ENCODE measurements around the gene SIRT4.

Gene SIRT4

GRCh38 chr12:120265473-120266179, 36.5 kb upstream of the SIRT4 start, which contains the start of gene PXN:
PXN (minus strand) TSS chr12:120265730; CDS start chr12:120265629, 101 bp downstream.
- H3K4me3 ChIP-seq (ENCODE audit: low read depth, low read length) = peak within 1 kb of the TSS; percentile 88
- peak; percentile 84 for DNase-seq (ENCODE audit: low read depth)
- TF ChIP-seq CTCF (conservative IDR thresholded peaks at IDR 0.05; ENCODE audit: low read depth, low read length) = peak; percentile 59

- TF ChIP-seq CTCF (conservative IDR thresholded peaks at IDR 0.05; ENCODE audit: low read depth, low read length) = no peak
- no peak for DNase-seq (ENCODE audit: low read depth)
- no peak overlapping the region for H3K4me3 ChIP-seq (ENCODE audit: low read depth, low read length)
Observed at GRCh38 chr12:120266180-120266870, 35.8 kb upstream of the SIRT4 start.

- H3K4me3 ChIP-seq (ENCODE audit: low read depth, low read length) = no peak overlapping the region
- no peak for DNase-seq (ENCODE audit: low read depth)
- no peak for TF ChIP-seq CTCF (conservative IDR thresholded peaks at IDR 0.05; ENCODE audit: low read depth, low read length)
Observed at GRCh38 chr12:120267736-120268135, 34.4 kb upstream of the SIRT4 start.

DNA sequence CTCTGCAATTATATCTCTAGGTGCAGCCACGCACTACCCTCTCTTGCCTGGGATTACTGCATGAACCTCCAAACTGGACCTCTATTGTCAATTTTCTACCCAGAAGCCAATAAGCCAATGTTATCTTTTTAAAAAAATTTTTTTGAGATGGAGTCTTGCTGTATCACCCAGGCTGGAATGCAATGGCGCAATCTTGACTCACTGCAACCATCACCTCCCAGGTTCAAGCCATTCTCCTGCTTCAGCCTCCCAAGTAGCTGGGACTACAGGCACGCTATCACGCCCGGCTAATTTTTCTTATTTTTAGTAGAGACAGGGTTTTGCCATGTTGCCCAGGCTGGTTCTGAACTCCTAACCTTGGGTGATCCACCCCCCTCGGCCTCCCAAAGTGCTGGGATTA, 25.4 kb upstream of the SIRT4 start:
- no peak for TF ChIP-seq CTCF (conservative IDR thresholded peaks at IDR 0.05; ENCODE audit: low read depth, low read length)
- DNase-seq (ENCODE audit: low read depth) = peak; percentile 72
- no peak overlapping the region for H3K4me3 ChIP-seq (ENCODE audit: low read depth, low read length)

DNA sequence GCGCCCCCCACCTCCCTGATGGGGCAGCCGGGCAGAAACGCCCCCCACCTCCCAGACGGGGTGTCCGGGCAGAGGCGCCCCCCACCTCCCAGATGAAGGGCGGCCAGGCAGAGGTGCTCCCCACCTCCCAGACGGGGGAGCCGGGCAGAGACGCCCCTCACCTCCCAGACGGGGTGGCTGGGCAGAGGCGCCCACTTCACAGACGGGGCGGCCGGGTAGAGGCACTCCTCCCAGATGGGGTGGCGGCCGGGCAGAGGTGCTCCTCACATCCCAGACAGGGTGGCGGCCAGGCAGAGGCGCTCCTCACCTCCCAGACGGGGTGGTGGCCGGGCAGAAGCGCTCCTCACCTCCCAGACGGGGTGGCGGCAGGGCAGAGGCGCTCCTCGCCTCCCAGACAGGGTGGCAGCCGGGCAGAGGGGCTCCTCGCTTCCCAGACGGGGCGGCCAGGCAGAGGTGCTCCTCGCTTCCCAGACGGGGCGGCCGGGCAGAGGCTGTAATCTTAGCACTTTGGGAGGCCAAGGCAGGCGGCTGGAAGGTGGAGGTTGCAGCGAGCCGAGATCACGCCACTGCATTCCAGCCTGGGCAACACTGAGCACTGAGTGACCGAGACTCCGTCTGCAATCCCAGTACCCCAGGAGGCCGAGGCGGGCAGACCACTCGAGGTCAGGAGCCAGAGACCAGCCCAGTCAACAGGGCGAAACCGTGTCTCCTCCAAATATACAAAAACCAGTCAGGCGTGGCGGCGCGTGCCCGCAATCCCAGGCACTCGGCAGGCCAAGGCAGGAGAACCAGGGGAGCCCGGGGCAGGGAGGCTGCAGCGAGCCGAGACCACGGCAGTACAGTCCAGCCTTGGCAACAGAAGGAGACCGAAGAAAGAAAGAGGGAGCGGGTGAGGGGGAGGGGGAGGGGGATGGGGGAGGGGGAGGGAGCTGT, 23.7 kb upstream of the SIRT4 start:
- no peak overlapping the region for H3K4me3 ChIP-seq (ENCODE audit: low read depth, low read length)
- no peak for TF ChIP-seq CTCF (conservative IDR thresholded peaks at IDR 0.05; ENCODE audit: low read depth, low read length)
- DNase-seq (ENCODE audit: low read depth) = no peak

DNA sequence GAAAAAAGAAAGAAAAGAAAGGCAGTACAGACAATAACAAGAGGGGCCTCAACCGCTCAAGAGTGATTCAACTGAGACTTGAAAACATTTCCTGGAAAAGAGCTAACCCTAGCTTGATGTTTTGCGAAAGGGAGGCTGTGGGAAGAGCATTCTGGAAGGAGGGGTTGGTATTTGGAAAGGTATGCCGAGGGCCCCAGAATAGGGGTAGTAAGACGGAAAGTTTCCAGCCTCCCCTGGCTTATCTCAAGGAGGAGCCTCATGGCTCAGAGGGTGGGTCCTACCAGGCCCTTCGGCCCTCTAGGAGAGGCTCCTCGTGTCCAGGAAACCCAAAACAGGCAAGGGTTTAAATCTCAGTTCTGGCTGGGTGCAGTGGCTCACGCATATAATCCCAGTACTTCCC, 18.8 kb upstream of the SIRT4 start:
- H3K4me3 ChIP-seq (ENCODE audit: low read depth, low read length) = no peak overlapping the region
- DNase-seq (ENCODE audit: low read depth) = no peak
- TF ChIP-seq CTCF (conservative IDR thresholded peaks at IDR 0.05; ENCODE audit: low read depth, low read length) = no peak

Measured in choroid plexus epithelial cell (primary cell).